Neural progenitor cell (in vitro differentiated cells): ENCODE results near the gene PPY. TPM values are rescaled to one million over a fixed set of nuclear protein-coding genes. Genes with fewer than 3 reads are reported as not detected.

ENCODE experiments used
- DNase-seq: peaks from one replicate; pipeline ENCODE4 v3.0.0-alpha.2; 2016; ENCODE audit warnings: low spot score
- H2AFZ ChIP-seq: fragments of 200-600 bp; sonication (generic); replicated peaks from 2 replicates; pipeline ENCODE4 v1.6.1; 2016; ENCODE audit warnings: antibody characterized with exemption
- H3F3A ChIP-seq: fragments of 200-600 bp; sonication (generic); 2 replicates; pipeline ENCODE4 v1.6.1; 2016; ENCODE audit warnings: antibody characterized with exemption, low read depth
- H3K27ac ChIP-seq: fragments of 200-600 bp; sonication (generic); 2 replicates; pipeline ENCODE4 v1.5.1; 2016; ENCODE audit warnings: mild to moderate bottlenecking
- H3K27me3 ChIP-seq: fragments of 200-600 bp; sonication (generic); 2 replicates; pipeline ENCODE4 v1.6.1; 2016; ENCODE audit warnings: mild to moderate bottlenecking, moderate library complexity
- H3K36me3 ChIP-seq: fragments of 200-600 bp; sonication (generic); 2 replicates; pipeline ENCODE4 v1.5.1; 2016
- H3K4me1 ChIP-seq: fragments of 200-600 bp; sonication (generic); 2 replicates; pipeline ENCODE4 v1.6.1; 2016; ENCODE audit warnings: mixed run types
- H3K4me2 ChIP-seq: fragments of 200-600 bp; sonication (generic); 2 replicates; pipeline ENCODE4 v1.6.1; 2016
- H3K4me3 ChIP-seq: fragments of 200-600 bp; sonication (generic); 2 replicates; pipeline ENCODE4 v1.5.1; 2016
- H3K79me2 ChIP-seq: fragments of 200-600 bp; sonication (generic); 2 replicates; pipeline ENCODE4 v1.6.1; 2016; ENCODE audit warnings: low read depth
- H3K9ac ChIP-seq: fragments of 200-600 bp; sonication (generic); 2 replicates; pipeline ENCODE4 v1.6.1; 2016
- H3K9me3 ChIP-seq: fragments of 200-600 bp; sonication (generic); 2 replicates; pipeline ENCODE4 v1.5.1; 2016; ENCODE audit warnings: low read depth
- H4K20me1 ChIP-seq: fragments of 200-600 bp; sonication (generic); 2 replicates; pipeline ENCODE4 v1.6.1; 2016; ENCODE audit warnings: low read depth
- H3K27ac Mint-ChIP-seq: 3 replicates; pipeline ENCODE4 v1.8.0; 2021; ENCODE audit warnings: mixed read lengths
- H3K27me3 Mint-ChIP-seq: 2 replicates; pipeline ENCODE4 v1.8.0; 2022; ENCODE audit warnings: low read depth, mild to moderate bottlenecking, inconsistent platforms, moderate library complexity, mixed read lengths; ENCODE audit not compliant: insufficient read depth
- H3K36me3 Mint-ChIP-seq: 3 replicates; pipeline ENCODE4 v1.8.0; 2021; ENCODE audit warnings: mixed read lengths
- H3K4me1 Mint-ChIP-seq: 3 replicates; pipeline ENCODE4 v1.8.0; 2021; ENCODE audit warnings: mixed read lengths
- H3K4me3 Mint-ChIP-seq: 3 replicates; pipeline ENCODE4 v1.8.0; 2021; ENCODE audit warnings: mild to moderate bottlenecking, moderate library complexity, mixed read lengths
- H3K9me3 Mint-ChIP-seq: 3 replicates; pipeline ENCODE4 v1.8.0; 2020; ENCODE audit warnings: mixed read lengths
- CTCF ChIP-seq: fragments of 200-600 bp; sonication (generic); IDR thresholded peaks from 2 replicates; pipeline ENCODE4 v1.5.1; 2017; ENCODE audit warnings: antibody characterized with exemption, mild to moderate bottlenecking
- EZH2 ChIP-seq: fragments of 200-600 bp; sonication (generic); IDR thresholded peaks from 2 replicates; pipeline ENCODE4 v1.6.1; 2017; ENCODE audit warnings: antibody characterized with exemption, mild to moderate bottlenecking, moderate library complexity
- EZH2phosphoT487 ChIP-seq: fragments of 200-600 bp; sonication (generic); IDR thresholded peaks from 2 replicates; pipeline ENCODE4 v1.6.1; 2017; ENCODE audit warnings: antibody characterized with exemption
- total RNA-seq: library from RNA; depleted of rRNA; stranded (reverse); fragments of >200 nt; gene quantifications from 2 replicates; pipeline ENCODE4 v1.2.3, GENCODE V29; 2015; ENCODE audit warnings: low replicate concordance

PPY gene
- total RNA-seq, 1 donor from 2014 or later: not detected

GRCh38 chr17:43900858-43901754, 41.2 kb downstream of the PPY start:
- H3K9me3 ChIP-seq: no peaks in the 10 kb centered on the region
- Mint-ChIP-seq H3K9me3 (no peaks in the 10 kb centered on the region), H3K4me3 (peak overlapping the region; percentile 86), H3K27me3 (peaks cover 4% of the 10 kb centered on the region), H3K4me1 (peaks cover 48% of the 10 kb centered on the region), H3K36me3 (peaks cover 5% of the 10 kb centered on the region), H3K27ac (no peak overlapping the region)
- H3K79me2 ChIP-seq: peaks cover 10% of the 10 kb centered on the region
- H3K27ac ChIP-seq: no peak overlapping the region
- peak; percentile 18 for DNase-seq
- H3K4me1 ChIP-seq: peaks cover 47% of the 10 kb centered on the region
- H3F3A ChIP-seq: peaks cover 31% of the 10 kb centered on the region
- no peak for TF ChIP-seq EZH2phosphoT487
- no peak for TF ChIP-seq CTCF
- no peak for TF ChIP-seq EZH2
- H3K4me3 ChIP-seq: peak overlapping the region; percentile 58
- H2AFZ ChIP-seq: peak overlapping the region; percentile 34
- no peaks in the 10 kb centered on the region for H3K36me3 ChIP-seq
- H4K20me1 ChIP-seq: peaks cover 3% of the 10 kb centered on the region
- H3K27me3 ChIP-seq: no peaks in the 10 kb centered on the region
- H3K4me2 ChIP-seq: peak overlapping the region; percentile 84
- no peak overlapping the region for H3K9ac ChIP-seq

GRCh38 chr17:43900183-43900857, 42.0 kb downstream of the PPY start:
- DNase-seq: peak; percentile 96
- peaks cover 40% of the 10 kb centered on the region for H3K4me1 Mint-ChIP-seq
- no peaks in the 10 kb centered on the region for H3K9me3 Mint-ChIP-seq
- no peak overlapping the region for H3K27ac ChIP-seq
- no peak overlapping the region for H3K27ac Mint-ChIP-seq
- no peaks in the 10 kb centered on the region for H3K9me3 ChIP-seq
- H2AFZ ChIP-seq: peak overlapping the region; percentile 34
- H3K79me2 ChIP-seq: peaks cover 10% of the 10 kb centered on the region
- peaks cover 40% of the 10 kb centered on the region for H3K4me1 ChIP-seq
- H3K27me3 ChIP-seq: no peaks in the 10 kb centered on the region
- H3K4me2 ChIP-seq: peak overlapping the region; percentile 84
- H3K4me3 Mint-ChIP-seq: peak overlapping the region; percentile 86
- H3F3A ChIP-seq: peaks cover 23% of the 10 kb centered on the region
- H4K20me1 ChIP-seq: peaks cover 4% of the 10 kb centered on the region
- no peak overlapping the region for H3K9ac ChIP-seq
- no peaks in the 10 kb centered on the region for H3K36me3 ChIP-seq
- H3K36me3 Mint-ChIP-seq: peaks cover 5% of the 10 kb centered on the region
- no peak for TF ChIP-seq CTCF
- no peak for TF ChIP-seq EZH2phosphoT487
- TF ChIP-seq EZH2: no peak
- peak overlapping the region; percentile 58 for H3K4me3 ChIP-seq
- H3K27me3 Mint-ChIP-seq: peaks cover 4% of the 10 kb centered on the region

GRCh38 chr17:43898446-43898845, 43.8 kb downstream of the PPY start:
- Mint-ChIP-seq H3K36me3 (peaks cover 5% of the 10 kb centered on the region), H3K9me3 (no peaks in the 10 kb centered on the region), H3K27me3 (peaks cover 4% of the 10 kb centered on the region), H3K4me3 (no peak overlapping the region), H3K4me1 (peaks cover 32% of the 10 kb centered on the region), H3K27ac (no peak overlapping the region)
- H2AFZ ChIP-seq: no peak overlapping the region
- H4K20me1 ChIP-seq: peaks cover 8% of the 10 kb centered on the region
- no peaks in the 10 kb centered on the region for H3K9me3 ChIP-seq
- H3K27me3 ChIP-seq: no peaks in the 10 kb centered on the region
- TF ChIP-seq EZH2 (no peak), CTCF (no peak), EZH2phosphoT487 (no peak)
- H3K36me3 ChIP-seq: no peaks in the 10 kb centered on the region
- no peak overlapping the region for H3K27ac ChIP-seq
- H3K79me2 ChIP-seq: peaks cover 10% of the 10 kb centered on the region
- no peak overlapping the region for H3K4me3 ChIP-seq
- H3K4me2 ChIP-seq: no peak overlapping the region
- H3K4me1 ChIP-seq: peaks cover 31% of the 10 kb centered on the region
- H3K9ac ChIP-seq: no peak overlapping the region
- H3F3A ChIP-seq: peaks cover 20% of the 10 kb centered on the region
- DNase-seq: no peak
